HepG2 (cell line): Measurements from ENCODE around the gene CCDC192. TPM values are rescaled to one million over a fixed set of nuclear protein-coding genes. Genes with fewer than 3 reads are reported as not detected.

Experiments
- ATAC-seq: fragments of 200-7000 bp; cut with Tn5 transposase; 3 replicates; pipeline ENCODE4 v1.9.1; 2020; ENCODE audit warnings: mild to moderate bottlenecking, moderate library complexity
- BruUV-seq: library from RNA; stranded (reverse); fragments of 400-500 nt; replicated peaks from 2 replicates; lab custom pipeline; 2021; lab: Mats Ljungman, UMichigan
- CTCF ChIA-PET: fragments of 300-600 bp; formaldehyde crosslinking; extraction: SDS; loops from one replicate; lab custom pipeline; 2021; ENCODE audit warnings: low total read pairs, inconsistent platforms, low intra/inter-chr PET ratio; lab: Yijun Ruan, JAX
- POLR2A ChIA-PET: fragments of 350-600 bp; sonication (Branson Sonifier 250); formaldehyde crosslinking; loops from one replicate; lab custom pipeline; 2020; ENCODE audit warnings: antibody characterized with exemption, inconsistent platforms; lab: Yijun Ruan, JAX
- DNase-seq: peaks from one replicate; pipeline ENCODE4 v3.0.0-alpha.2; 2015; ENCODE audit warnings: low spot score
- FAIRE-seq: peaks from 3 replicates; lab custom pipeline; 2011; peaks lifted over from hg19 to GRCh38; lab: Jason Lieb, UNC
- H2AFZ ChIP-seq: one replicate; pipeline ENCODE4 v1.6.1; 2011; ENCODE audit warnings: low read length, inconsistent platforms
- H3K27ac ChIP-seq: fragments of 300-600 bp; 3 replicates; pipeline ENCODE4 v1.8.0; 2011; ENCODE audit warnings: mixed run types, mild to moderate bottlenecking, mixed read lengths, low read length, inconsistent platforms; ENCODE audit not compliant: insufficient read depth; ENCODE audit errors: extremely low read length
- H3K27me3 ChIP-seq, 2 experiments: fragments of 200-600 bp in 1 of 2; 2 replicates in 1 of 2; 3 replicates in 1 of 2; pipeline versions ENCODE4 v1.6.0 to v1.8.0; 2011; ENCODE audit warnings: low read length in 2 of 2, mild to moderate bottlenecking in 2 of 2, moderate library complexity in 2 of 2, inconsistent platforms in 1 of 2; ENCODE audit not compliant: insufficient read depth in 2 of 2, control insufficient read depth in 1 of 2
- H3K36me3 ChIP-seq, 2 experiments: fragments of 200-600 bp in 1 of 2; replicated peaks in 1 of 2; 2 replicates in 1 of 2; 3 replicates in 1 of 2; pipeline versions ENCODE4 v1.5.1 to v1.8.0; 2011; ENCODE audit warnings: low read length in 2 of 2, inconsistent platforms in 1 of 2; ENCODE audit not compliant: insufficient read depth in 2 of 2, control insufficient read depth in 1 of 2
- H3K4me1 ChIP-seq: 2 replicates; pipeline ENCODE4 v1.5.1; 2012; ENCODE audit warnings: low read length, inconsistent platforms; ENCODE audit not compliant: insufficient read depth
- H3K4me2 ChIP-seq: 2 replicates; pipeline ENCODE4 v1.6.0; 2011; ENCODE audit warnings: low read depth, low read length, inconsistent platforms
- H3K4me3 ChIP-seq, 3 experiments: fragments of 200-600 bp in 1 of 3; sonication (generic), shearing (Covaris generic) in 1 of 3; replicated peaks in 1 of 3; 2 replicates each; pipeline ENCODE4 v1.5.1; 2011 to 2016; ENCODE audit warnings: low read length in 3 of 3, inconsistent platforms in 2 of 3, low read depth in 2 of 3, mild to moderate bottlenecking in 2 of 3, control low read depth in 1 of 3, mixed read lengths in 1 of 3; ENCODE audit not compliant: insufficient read depth in 1 of 3
- H3K79me2 ChIP-seq: one replicate; pipeline ENCODE4 v1.6.1; 2011; ENCODE audit warnings: low read length, inconsistent platforms; ENCODE audit not compliant: insufficient read depth
- H3K9ac ChIP-seq: 2 replicates; pipeline ENCODE4 v1.6.0; 2011; ENCODE audit warnings: mild to moderate bottlenecking, low read depth, low read length, inconsistent platforms; ENCODE audit not compliant: insufficient read depth
- H3K9me3 ChIP-seq: 2 replicates; pipeline ENCODE4 v1.5.1; 2012; ENCODE audit warnings: mild to moderate bottlenecking, low read length
- H4K20me1 ChIP-seq: 2 replicates; pipeline ENCODE4 v1.6.0; 2011; ENCODE audit warnings: inconsistent platforms, mild to moderate bottlenecking, low read length, moderate library complexity; ENCODE audit not compliant: insufficient read depth
- BRD4 ChIP-seq: sonication (generic); formaldehyde crosslinking; IDR thresholded peaks from 2 replicates; pipeline ENCODE4 v1.4.0; 2020; ENCODE audit warnings: missing genetic modification reagents
- CBX5 ChIP-seq: sonication (generic); formaldehyde crosslinking; IDR thresholded peaks from 2 replicates; pipeline ENCODE4 v1.4.0; 2020; ENCODE audit warnings: missing genetic modification reagents, borderline replicate concordance
- ETV5 ChIP-seq: IDR thresholded peaks from 2 replicates; pipeline ENCODE4 v1.6.1; 2018; ENCODE audit warnings: missing biosample characterization, missing genetic modification reagents, inconsistent platforms, borderline replicate concordance
- HNF4A ChIP-seq: sonication (generic); formaldehyde crosslinking; IDR thresholded peaks from 2 replicates; pipeline ENCODE4 v1.4.0; 2020; ENCODE audit warnings: missing genetic modification reagents
- HNRNPH1 ChIP-seq: fragments of 200-400 bp; formaldehyde crosslinking; optimal IDR thresholded peaks from 2 replicates; pipeline ENCODE3; 2017; ENCODE audit warnings: mild to moderate bottlenecking, low read depth, low read length
- MLLT10 ChIP-seq: sonication (generic); formaldehyde crosslinking; IDR thresholded peaks from 2 replicates; pipeline ENCODE4 v1.4.0; 2020; ENCODE audit warnings: missing genetic modification reagents
- SOX5 ChIP-seq: IDR thresholded peaks from 2 replicates; pipeline ENCODE4 v1.6.1; 2016; ENCODE audit warnings: borderline replicate concordance
- ZBTB10 ChIP-seq: sonication (generic); formaldehyde crosslinking; IDR thresholded peaks from 2 replicates; pipeline ENCODE4 v1.4.0; 2020; ENCODE audit warnings: missing genetic modification reagents, borderline replicate concordance
- ZFP62 ChIP-seq: sonication (generic); formaldehyde crosslinking; IDR thresholded peaks from 2 replicates; pipeline ENCODE4 v1.4.0; 2020; ENCODE audit warnings: missing genetic modification reagents
- ZNF17 ChIP-seq: sonication (generic); formaldehyde crosslinking; IDR thresholded peaks from 2 replicates; pipeline ENCODE4 v1.5.0; 2020; ENCODE audit warnings: mild to moderate bottlenecking, missing genetic modification reagents
- ZNF512 ChIP-seq: sonication (generic); formaldehyde crosslinking; IDR thresholded peaks from 2 replicates; pipeline ENCODE4 v1.4.0; 2020; ENCODE audit warnings: mild to moderate bottlenecking, missing genetic modification reagents
- ZNF577 ChIP-seq: sonication (generic); formaldehyde crosslinking; IDR thresholded peaks from 2 replicates; pipeline ENCODE4 v1.4.0; 2020; ENCODE audit warnings: mild to moderate bottlenecking, low read depth, missing genetic modification reagents, borderline replicate concordance
- ZNF770 ChIP-seq: sonication (generic); formaldehyde crosslinking; IDR thresholded peaks from 2 replicates; pipeline ENCODE4 v1.5.0; 2020; ENCODE audit warnings: mild to moderate bottlenecking, missing genetic modification reagents
- WGBS: methylation state at CpG from one replicate; pipeline ENCODE4 v1.1.6; 2017; ENCODE audit warnings: low lambda C conversion rate; 5-methylcytosine and 5-hydroxymethylcytosine counted together
- in situ Hi-C: cut with HindIII; loops from 2 replicates; pipeline ENCODE4 v1.10.0; 2017; ENCODE audit warnings: low pct_unique_long_range_greater_than_20kb; ENCODE audit not compliant: extremely low pct_ligation_motif_present
- intact Hi-C: fragments of 100-400 bp; cut with micrococcal nuclease; formaldehyde crosslinking; loops from one replicate; pipeline ENCODE4 v1.10.0; 2022; ENCODE audit not compliant: unreplicated experiment
- polyA plus RNA-seq, 8 experiments: library from polyadenylated mRNA; depleted of rRNA in 3 of 8; stranded (reverse) in 7 of 8; unstranded in 1 of 8; fragments of >200 nt; fragmentation: Illumina TruSeq in 4 of 8; extraction: Trizol in 4 of 8; gene quantifications; 2 replicates each; pipeline versions ENCODE4 v1.2.1 to v1.2.3, GENCODE V29; 2011 to 2016; ENCODE audit warnings: low read depth in 4 of 8, missing spikeins in 1 of 8, mixed read lengths in 1 of 8; ENCODE audit not compliant: insufficient read depth in 1 of 8
- total RNA-seq, 5 experiments: library from RNA; depleted of rRNA; stranded (reverse); fragments of >200 nt; fragmentation: Illumina TruSeq; extraction: Trizol; gene quantifications; 2 replicates each; pipeline ENCODE4 v1.2.3, GENCODE V29; 2016; ENCODE audit warnings: low read depth in 1 of 5

Gene CCDC192
- total and polyA plus RNA-seq, 2 of the 13 experiments (the other 11 are each of a cell fraction or from before 2014, with no cell fraction given) = not detected

GRCh38 chr5:127920936-127921335 is 217.7 kb downstream of the CCDC192 start:
- H3K9me3 ChIP-seq = no peaks in the 10 kb centered on the region

GRCh38 chr5:127922603-127923002 is 219.4 kb downstream of the CCDC192 start:
- H3K9ac ChIP-seq = no peak overlapping the region
- no peak overlapping the region for H3K4me2 ChIP-seq
- no TSS peak for BruUV-seq
- POLR2A ChIA-PET = no interaction called here
- in situ Hi-C loops = no loop called here
- no peak for ATAC-seq
- no peaks in the 10 kb centered on the region for H3K4me1 ChIP-seq
- H4K20me1 ChIP-seq = no peaks in the 10 kb centered on the region
- WGBS = 26% methylated on average over 2 of the region's 2 CpGs
- no peak overlapping the region for H2AFZ ChIP-seq
- H3K27ac ChIP-seq = no peak overlapping the region
- no peaks in the 10 kb centered on the region for H3K79me2 ChIP-seq
- H3K4me3 ChIP-seq = no peak overlapping the region
- intact Hi-C loops = no loop called here
- no peak for FAIRE-seq
- CTCF ChIA-PET = no interaction called here
- no peak for DNase-seq
- no peak for TF ChIP-seq CBX5 (CRISPR knock-in tag)
- no peak for TF ChIP-seq ZNF17 (CRISPR knock-in tag)
- no peak for TF ChIP-seq MLLT10
- no peak for TF ChIP-seq ZNF512 (CRISPR knock-in tag)
- no peak for TF ChIP-seq BRD4 (CRISPR knock-in tag)
- TF ChIP-seq HNF4A (CRISPR knock-in tag) = no peak
- 0 out of 2 replicates have a peak, but pooled peaks have one; percentile 14 for TF ChIP-seq ZNF770 (CRISPR knock-in tag)
- TF ChIP-seq ZBTB10 (CRISPR knock-in tag) = no peak
- no peaks in the 10 kb centered on the region for H3K9me3 ChIP-seq
- H3K36me3 ChIP-seq = no peaks in the 10 kb centered on the region
- H3K27me3 ChIP-seq = no peaks in the 10 kb centered on the region; a peak in 1 of 5 replicates

More at GRCh38 chr5:127920936-127921335, 217.7 kb downstream of the CCDC192 start:
- intact Hi-C loops = no loop called here
- no peak for DNase-seq
- ChIA-PET CTCF (no interaction called here), POLR2A (interaction anchor here (0.8 kb wide), 1 partner anchor 9 kb away, joined by 4 read pairs; no protein-coding TSS in a partner anchor)
- TF ChIP-seq ZFP62 (CRISPR knock-in tag) = no peak
- TF ChIP-seq SOX5 (CRISPR knock-in tag) = no peak
- no peak for TF ChIP-seq ETV5 (CRISPR knock-in tag)
- TF ChIP-seq ZNF577 (CRISPR knock-in tag) = no peak
- TF ChIP-seq HNRNPH1 = no peak
- H3K27ac ChIP-seq = no peak overlapping the region
- H4K20me1 ChIP-seq = no peaks in the 10 kb centered on the region
- no peak overlapping the region for H3K4me2 ChIP-seq
- H3K79me2 ChIP-seq = no peaks in the 10 kb centered on the region
- no peak overlapping the region for H3K4me3 ChIP-seq
- no TSS peak for BruUV-seq
- in situ Hi-C loops = no loop called here
- H3K9ac ChIP-seq = no peak overlapping the region
- no peaks in the 10 kb centered on the region; a peak in 1 of 5 replicates for H3K27me3 ChIP-seq
- H2AFZ ChIP-seq = no peak overlapping the region
- H3K36me3 ChIP-seq = no peaks in the 10 kb centered on the region
- FAIRE-seq = no peak
- no peaks in the 10 kb centered on the region for H3K4me1 ChIP-seq
- no peak for ATAC-seq
